Loucy (cell line): ENCODE data around the gene NAIF1.
"Not testable (repeated sequence)": the region's sequence is repeated elsewhere in the genome, so short reads cannot be mapped to it uniquely, and the experiment has no call there.

Experiments used
- H2AFZ ChIP-seq: fragments of 200-600 bp; sonication (generic); 2 replicates; pipeline ENCODE4 v1.6.0; 2016; ENCODE audit warnings: antibody characterized with exemption, mild to moderate bottlenecking, low read length, moderate library complexity
- H3F3A ChIP-seq: fragments of 200-600 bp; 2 replicates; pipeline ENCODE4 v1.6.0; 2016; ENCODE audit warnings: antibody characterized with exemption, low read depth, mild to moderate bottlenecking
- H3K27me3 ChIP-seq: fragments of 200-600 bp; sonication (generic); 2 replicates; pipeline ENCODE4 v1.6.1; 2014; ENCODE audit warnings: low read length, mild to moderate bottlenecking; ENCODE audit not compliant: insufficient read depth, poor library complexity, severe bottlenecking
- H3K36me3 ChIP-seq: fragments of 200-600 bp; sonication (generic); 2 replicates; pipeline ENCODE4 v1.6.1; 2016; ENCODE audit warnings: low read length; ENCODE audit not compliant: insufficient read depth
- H3K4me1 ChIP-seq: fragments of 200-600 bp; sonication (generic); 2 replicates; pipeline ENCODE4 v1.5.1; 2014; ENCODE audit warnings: low read length, mild to moderate bottlenecking; ENCODE audit not compliant: insufficient read depth, poor library complexity, severe bottlenecking
- H3K4me2 ChIP-seq: fragments of 200-600 bp; sonication (generic); 2 replicates; pipeline ENCODE4 v1.6.0; 2014; ENCODE audit warnings: antibody characterized with exemption, low read length, low read depth, mild to moderate bottlenecking; ENCODE audit not compliant: poor library complexity, severe bottlenecking
- H3K4me3 ChIP-seq: fragments of 200-600 bp; sonication (generic); 2 replicates; pipeline ENCODE4 v1.5.1; 2014; ENCODE audit warnings: low read length, mild to moderate bottlenecking, mixed read lengths; ENCODE audit not compliant: poor library complexity, severe bottlenecking
- H3K79me2 ChIP-seq: fragments of 200-600 bp; sonication (generic); 2 replicates; pipeline ENCODE4 v1.6.1; 2014; ENCODE audit warnings: low read length; ENCODE audit not compliant: insufficient read depth
- H3K9ac ChIP-seq: fragments of 200-600 bp; sonication (generic); 2 replicates; pipeline ENCODE4 v1.6.0; 2014; ENCODE audit warnings: mild to moderate bottlenecking, low read depth, low read length, moderate library complexity; ENCODE audit not compliant: poor library complexity, severe bottlenecking
- H3K9me2 ChIP-seq: fragments of 200-600 bp; sonication (generic); replicated peaks from 2 replicates; pipeline ENCODE4 v1.6.1; 2016; ENCODE audit warnings: low read depth, low read length, mixed read lengths
- H3K9me3 ChIP-seq: fragments of 200-600 bp; sonication (generic); 2 replicates; pipeline ENCODE4 v1.6.1; 2014; ENCODE audit warnings: mild to moderate bottlenecking, antibody characterized with exemption, low read length, low read depth; ENCODE audit not compliant: insufficient read depth
- H4K20me1 ChIP-seq: fragments of 200-600 bp; sonication (generic); 2 replicates; pipeline ENCODE4 v1.6.0; 2014; ENCODE audit warnings: antibody characterized with exemption, low read length, mild to moderate bottlenecking; ENCODE audit not compliant: insufficient read depth, poor library complexity, severe bottlenecking
- CTCF ChIP-seq: fragments of 200-600 bp; sonication (generic); conservative IDR thresholded peaks from 2 replicates; pipeline ENCODE4 v1.5.1; 2014; ENCODE audit warnings: mild to moderate bottlenecking, antibody characterized with exemption, low read length
- EZH2phosphoT487 ChIP-seq: fragments of 200-600 bp; IDR thresholded peaks from 2 replicates; pipeline ENCODE4 v1.6.1; 2018; ENCODE audit warnings: antibody characterized with exemption, mild to moderate bottlenecking, moderate library complexity, borderline replicate concordance

NAIF1 gene

GRCh38 chr9:128036522-128036921, 30.6 kb downstream of the NAIF1 start:
- H3K4me2 ChIP-seq, H3K27me3 ChIP-seq, H3K9me2 ChIP-seq, H3F3A ChIP-seq, H2AFZ ChIP-seq, H3K79me2 ChIP-seq, H3K4me3 ChIP-seq, H3K9ac ChIP-seq, H3K36me3 ChIP-seq, H4K20me1 ChIP-seq, H3K9me3 ChIP-seq: not testable (repeated sequence)
- peaks cover 14% of the 10 kb centered on the region for H3K4me1 ChIP-seq

DNA sequence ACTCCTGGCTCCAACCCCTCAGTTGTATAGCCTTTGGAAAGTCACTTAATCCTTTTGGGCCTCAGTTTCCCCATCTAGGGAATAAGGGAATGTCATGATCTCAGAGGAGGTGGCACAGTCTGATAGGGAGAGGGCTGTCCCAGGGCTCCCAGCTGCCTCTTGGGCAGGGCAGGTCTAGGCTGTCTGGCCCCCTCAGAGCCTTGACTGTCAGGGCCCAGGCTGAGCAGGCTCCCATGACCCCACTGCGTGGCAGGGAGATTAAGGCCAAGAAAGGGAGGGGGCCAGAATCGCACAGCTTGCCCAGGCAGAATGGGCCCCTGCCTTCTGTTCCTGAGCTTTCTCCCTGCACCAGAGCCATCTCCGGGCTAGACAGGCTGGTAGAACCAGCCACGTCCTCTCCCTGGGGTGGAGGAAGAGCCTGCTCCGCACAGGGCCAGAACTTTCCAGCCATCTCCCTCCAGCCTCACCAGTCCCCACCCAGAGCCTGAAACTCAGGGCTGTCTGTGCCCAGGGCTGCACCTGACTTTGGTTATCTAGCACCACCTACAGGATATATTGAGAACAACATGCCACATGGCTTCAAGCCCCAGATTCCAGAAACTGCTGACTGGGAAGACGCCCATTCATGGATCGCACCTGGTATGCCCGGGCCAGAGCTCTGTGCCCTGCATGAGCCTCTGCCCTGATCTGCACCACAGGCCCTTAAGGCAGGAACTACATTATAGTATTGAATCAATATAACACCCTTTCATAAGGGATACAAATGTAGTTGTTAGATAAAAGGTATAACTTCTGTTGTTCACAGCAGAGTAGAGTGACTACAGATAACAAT, 32.1 kb downstream of the NAIF1 start:
- Histone ChIP-seq H2AFZ (peak overlapping the region; percentile 84), H4K20me1 (no peaks in the 10 kb centered on the region), H3K9ac (no peak overlapping the region), H3K79me2 (no peaks in the 10 kb centered on the region), H3K9me2 (no peaks in the 10 kb centered on the region), H3F3A (no peaks in the 10 kb centered on the region), H3K4me1 (peaks cover 15% of the 10 kb centered on the region), H3K4me3 (no peak overlapping the region), H3K27me3 (no peaks in the 10 kb centered on the region), H3K9me3 (no peaks in the 10 kb centered on the region), H3K4me2 (peak overlapping the region; percentile 44), H3K36me3 (no peaks in the 10 kb centered on the region)
- TF ChIP-seq CTCF, result peak; percentile 91
- no peak for TF ChIP-seq EZH2phosphoT487

GRCh38 chr9:128033609-128034008, 33.5 kb downstream of the NAIF1 start:
- no peak overlapping the region for H3K4me3 ChIP-seq
- H3K4me2 ChIP-seq, result no peak overlapping the region

More at GRCh38 chr9:128033609-128034008, 33.5 kb downstream of the NAIF1 start:
- Histone ChIP-seq H3K36me3 (no peaks in the 10 kb centered on the region), H3F3A (peaks cover 7% of the 10 kb centered on the region), H3K79me2 (no peaks in the 10 kb centered on the region), H4K20me1 (no peaks in the 10 kb centered on the region), H2AFZ (no peak overlapping the region), H3K9me3 (no peaks in the 10 kb centered on the region), H3K4me1 (peaks cover 28% of the 10 kb centered on the region), H3K27me3 (no peaks in the 10 kb centered on the region), H3K9me2 (no peaks in the 10 kb centered on the region), H3K9ac (no peak overlapping the region)
- TF ChIP-seq CTCF, result no peak
- TF ChIP-seq EZH2phosphoT487, result no peak
